GM12872 (cell line): Measurements from ENCODE around the gene RPS5.

Source experiments
- TF ChIP-seq, protein P1 (sequence below): IDR thresholded peaks from 3 replicates; pipeline ENCODE4 v1.5.1; 2011; ENCODE audit warnings: low read depth, mild to moderate bottlenecking, low read length, moderate library complexity; ENCODE audit not compliant: insufficient read depth

Gene RPS5

DNA sequence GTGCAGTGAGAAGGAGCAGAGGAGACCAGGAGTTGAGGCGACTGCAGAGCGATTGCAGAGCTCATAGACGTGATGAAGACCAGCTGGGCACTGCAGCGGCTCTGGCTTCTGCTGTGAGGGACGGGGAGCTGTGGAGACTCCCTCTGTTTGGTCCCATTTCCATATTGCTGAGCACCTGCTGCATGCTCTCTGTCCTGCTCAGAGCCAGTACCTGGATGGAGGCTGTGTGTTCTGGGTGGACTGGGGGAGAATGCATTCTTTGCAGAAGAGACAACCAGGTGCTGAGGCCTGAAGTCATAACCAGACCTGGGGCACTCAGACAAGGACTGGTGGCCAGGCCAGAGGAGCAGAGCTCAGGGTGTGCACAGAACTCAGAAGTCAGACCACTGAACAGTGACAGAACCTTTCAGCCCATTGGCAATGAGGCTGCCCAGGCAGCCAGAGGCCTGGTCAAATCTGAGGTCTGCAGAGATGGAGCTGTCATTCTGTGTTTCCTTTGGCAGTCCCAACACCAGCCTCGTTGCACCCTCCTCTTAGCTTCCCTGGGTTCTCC lies 32.5 kb upstream of the RPS5 start:
- TF ChIP-seq, protein P1, sequence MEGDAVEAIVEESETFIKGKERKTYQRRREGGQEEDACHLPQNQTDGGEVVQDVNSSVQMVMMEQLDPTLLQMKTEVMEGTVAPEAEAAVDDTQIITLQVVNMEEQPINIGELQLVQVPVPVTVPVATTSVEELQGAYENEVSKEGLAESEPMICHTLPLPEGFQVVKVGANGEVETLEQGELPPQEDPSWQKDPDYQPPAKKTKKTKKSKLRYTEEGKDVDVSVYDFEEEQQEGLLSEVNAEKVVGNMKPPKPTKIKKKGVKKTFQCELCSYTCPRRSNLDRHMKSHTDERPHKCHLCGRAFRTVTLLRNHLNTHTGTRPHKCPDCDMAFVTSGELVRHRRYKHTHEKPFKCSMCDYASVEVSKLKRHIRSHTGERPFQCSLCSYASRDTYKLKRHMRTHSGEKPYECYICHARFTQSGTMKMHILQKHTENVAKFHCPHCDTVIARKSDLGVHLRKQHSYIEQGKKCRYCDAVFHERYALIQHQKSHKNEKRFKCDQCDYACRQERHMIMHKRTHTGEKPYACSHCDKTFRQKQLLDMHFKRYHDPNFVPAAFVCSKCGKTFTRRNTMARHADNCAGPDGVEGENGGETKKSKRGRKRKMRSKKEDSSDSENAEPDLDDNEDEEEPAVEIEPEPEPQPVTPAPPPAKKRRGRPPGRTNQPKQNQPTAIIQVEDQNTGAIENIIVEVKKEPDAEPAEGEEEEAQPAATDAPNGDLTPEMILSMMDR = no peak

DNA sequence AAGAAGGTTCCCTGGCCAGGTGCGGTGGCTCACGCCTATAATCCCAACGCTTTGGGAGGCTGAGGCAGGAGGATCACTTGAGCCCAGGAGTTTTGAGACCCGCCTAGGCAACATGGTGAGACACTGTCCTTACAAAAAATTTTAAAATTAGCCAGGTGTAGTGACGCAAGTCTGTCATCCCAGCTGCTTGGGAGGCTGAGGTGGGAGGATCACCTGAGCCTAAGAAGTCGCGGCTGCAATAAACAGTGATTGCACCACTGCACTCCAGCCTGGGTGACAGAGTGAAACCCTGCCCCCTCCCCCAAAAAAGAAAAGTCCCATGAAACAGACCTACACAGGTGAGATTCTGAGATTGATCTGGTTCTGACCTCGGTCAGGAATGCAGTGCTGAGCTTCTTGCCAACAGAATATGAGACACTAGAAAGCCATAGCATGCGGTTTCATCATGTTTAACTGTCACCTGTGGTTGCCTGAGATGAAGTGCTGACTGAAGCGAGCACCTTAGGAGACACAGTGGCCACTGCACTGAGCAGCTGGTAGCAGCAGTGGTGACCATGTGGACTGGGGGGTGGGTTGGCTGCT lies 31.8 kb upstream of the RPS5 start:
- TF ChIP-seq, protein P1 = no peak

DNA sequence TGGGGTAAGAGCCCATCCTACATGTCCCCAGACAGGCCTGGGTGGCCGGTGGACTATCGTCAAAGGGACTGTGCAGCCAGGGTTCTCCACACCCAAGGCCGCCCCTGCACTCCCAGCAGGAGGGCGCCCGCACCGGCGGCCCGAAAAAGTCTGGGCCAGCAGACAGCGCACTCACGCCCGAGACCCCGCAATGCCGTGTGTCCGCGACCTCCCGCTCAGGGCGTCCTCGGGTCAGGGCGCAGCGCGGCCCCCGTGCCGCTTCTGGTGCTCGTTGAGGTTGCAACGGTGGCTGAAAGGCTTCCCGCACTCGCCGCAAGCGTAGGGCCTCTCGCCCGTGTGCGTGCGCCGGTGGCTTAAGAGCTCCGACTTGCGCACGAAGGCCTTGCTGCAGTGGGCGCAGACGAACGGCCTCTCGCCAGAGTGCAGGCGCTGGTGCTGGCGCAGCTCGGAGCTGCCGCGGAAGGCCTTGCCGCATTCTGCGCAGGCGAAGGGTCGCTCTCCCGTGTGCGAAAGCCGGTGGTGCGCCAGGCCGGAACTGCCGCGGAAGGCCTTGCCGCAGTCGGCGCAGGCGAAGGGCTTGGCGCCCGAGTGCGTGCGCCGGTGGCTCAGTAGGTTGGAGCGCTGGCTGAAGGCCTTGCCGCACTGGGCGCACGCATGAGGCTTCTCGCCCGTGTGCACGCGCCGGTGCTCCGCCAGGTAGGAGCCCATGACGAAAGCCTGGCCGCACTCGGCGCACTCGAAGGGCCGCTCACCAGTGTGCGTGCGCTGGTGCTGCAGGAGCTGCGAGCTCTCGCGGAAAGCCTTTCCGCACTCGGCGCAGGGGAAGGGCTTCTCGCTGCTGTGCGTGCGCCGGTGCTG lies 30.9 kb upstream of the RPS5 start:
- TF ChIP-seq, protein P1 = no peak

DNA sequence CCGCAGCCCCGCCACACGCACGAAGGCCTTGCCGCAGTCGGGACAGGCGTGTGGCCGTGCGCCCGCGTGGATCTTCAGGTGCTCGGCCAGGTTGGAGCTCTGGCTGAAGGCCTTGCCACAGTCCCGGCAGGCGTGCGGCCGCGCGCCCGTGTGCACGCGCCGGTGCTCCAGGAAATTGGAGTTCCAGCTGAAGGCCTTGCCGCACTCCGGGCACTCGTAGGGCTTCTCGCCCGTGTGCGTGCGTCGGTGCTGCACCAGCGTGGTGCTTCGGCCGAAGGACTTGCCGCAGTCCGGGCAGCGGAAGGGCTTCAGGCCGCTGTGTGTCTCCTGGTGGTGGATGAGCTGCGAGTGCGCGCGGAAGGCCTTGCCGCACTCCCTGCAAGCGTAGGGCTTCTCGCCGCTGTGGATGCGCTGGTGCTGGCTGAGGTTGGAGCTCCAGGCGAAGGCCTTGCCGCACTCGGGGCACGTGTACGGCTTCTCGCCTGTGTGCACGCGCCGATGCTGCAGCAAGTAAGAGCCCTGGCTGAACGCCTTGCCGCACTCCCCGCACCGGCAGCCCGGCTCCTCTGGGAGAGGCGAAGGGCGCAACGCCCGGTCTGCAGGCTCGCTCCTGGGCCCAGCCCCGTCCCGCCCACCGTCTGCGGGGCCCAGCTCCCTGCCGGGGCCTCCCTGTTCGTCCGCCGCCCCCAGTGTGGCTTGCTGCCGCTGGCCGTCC lies 30.1 kb upstream of the RPS5 start:
- TF ChIP-seq, protein P1 = no peak

DNA sequence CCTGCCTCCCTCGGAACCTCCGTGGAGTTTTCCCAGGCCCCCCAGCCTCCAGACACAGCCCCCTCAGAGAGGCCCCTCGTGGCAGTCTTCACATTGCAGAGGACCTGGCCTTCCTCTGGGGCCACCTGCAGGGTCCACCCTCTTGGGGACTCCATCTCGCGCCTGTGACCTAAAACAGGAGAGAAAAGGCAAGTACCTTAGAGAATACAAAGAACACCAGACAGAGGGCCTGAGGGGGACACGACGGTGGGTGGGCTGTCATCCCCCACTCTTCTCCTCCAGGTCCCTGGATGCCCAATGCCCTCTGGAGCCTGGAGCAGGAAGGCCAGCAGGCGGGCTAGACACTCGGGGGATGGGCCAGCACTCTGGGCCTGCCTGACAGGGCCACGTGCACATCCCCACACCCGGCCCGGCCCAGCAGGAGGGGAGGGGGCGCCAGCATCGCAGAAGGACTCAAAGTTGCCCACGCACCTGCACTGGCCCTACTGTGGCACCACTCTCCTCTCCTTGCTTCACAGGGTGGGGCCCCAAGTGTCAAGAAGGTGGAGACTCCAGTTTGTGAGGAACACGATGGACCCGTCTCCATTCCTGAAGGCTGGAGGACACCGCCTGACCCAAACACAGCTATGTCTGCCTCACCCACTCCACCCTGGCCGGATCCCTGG lies 29.5 kb upstream of the RPS5 start:
- TF ChIP-seq, protein P1 = no peak

DNA sequence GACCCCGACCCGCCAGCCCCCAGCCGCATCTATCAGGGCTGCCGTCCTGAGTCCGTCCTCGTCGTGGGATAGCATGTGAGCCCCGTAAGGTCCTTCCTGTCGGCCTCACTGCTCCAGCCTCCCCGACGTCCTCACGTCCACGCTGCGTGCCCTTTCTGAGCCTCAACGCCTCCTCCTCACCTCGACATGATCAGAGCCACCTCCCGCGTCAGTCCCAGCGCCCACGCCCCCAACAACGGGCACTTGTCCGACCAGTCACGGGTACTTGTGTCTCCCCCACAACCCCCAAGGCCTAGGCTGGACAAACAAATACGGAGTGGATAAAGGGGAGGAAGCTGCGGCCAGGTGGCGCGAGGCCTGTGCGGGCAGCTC lies 25.2 kb upstream of the RPS5 start:
- TF ChIP-seq, protein P1 = no peak
